ENCODE data around the gene PARP11.

Gene PARP11, protein sequence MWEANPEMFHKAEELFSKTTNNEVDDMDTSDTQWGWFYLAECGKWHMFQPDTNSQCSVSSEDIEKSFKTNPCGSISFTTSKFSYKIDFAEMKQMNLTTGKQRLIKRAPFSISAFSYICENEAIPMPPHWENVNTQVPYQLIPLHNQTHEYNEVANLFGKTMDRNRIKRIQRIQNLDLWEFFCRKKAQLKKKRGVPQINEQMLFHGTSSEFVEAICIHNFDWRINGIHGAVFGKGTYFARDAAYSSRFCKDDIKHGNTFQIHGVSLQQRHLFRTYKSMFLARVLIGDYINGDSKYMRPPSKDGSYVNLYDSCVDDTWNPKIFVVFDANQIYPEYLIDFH

DNA sequence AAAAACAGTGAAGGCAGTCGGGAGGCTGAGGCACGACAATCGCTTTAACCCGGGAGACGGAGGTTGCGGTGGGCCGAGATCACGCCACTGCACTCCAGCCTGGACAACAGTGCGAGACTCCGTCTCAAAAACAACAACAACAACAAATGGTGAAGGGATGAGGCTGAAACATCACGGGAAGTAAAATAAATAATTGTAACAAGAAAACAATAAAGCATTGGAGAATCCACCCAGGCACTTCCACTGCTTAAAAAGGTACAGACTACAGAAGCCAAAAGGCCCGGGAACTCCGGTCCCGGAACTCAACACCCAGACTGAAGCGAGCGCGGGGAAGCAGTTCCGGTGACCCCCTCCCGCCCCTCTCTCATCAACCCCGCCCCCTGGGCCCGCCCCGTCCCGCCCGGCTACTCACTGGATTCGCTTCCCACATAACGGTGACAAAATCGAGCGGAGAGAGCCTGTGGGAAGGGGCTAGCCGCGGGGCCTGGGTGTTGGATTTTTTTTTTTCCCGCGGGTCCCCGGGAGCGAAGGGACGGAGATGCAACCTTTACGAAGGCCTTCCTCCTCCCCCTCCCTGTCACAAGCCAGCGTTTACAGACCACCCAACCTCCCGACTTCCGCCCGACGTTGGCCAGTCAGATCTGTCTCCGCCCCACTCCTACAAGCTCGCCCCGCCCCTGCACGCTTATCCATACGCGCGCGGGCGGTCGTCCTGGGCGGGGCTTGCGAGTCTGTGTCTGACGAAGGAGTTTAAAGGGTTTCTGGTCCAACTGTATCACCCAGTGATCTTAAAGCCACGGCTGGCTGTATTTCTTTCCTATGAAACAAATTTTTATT lies at the start of gene PARP11:
Gene PARP11 (minus strand): TSS at position 600 of the 837 bp plus-strand sequence. CDS start 170 bp downstream, at position 430.
- TF ChIP-seq, protein P1, sequence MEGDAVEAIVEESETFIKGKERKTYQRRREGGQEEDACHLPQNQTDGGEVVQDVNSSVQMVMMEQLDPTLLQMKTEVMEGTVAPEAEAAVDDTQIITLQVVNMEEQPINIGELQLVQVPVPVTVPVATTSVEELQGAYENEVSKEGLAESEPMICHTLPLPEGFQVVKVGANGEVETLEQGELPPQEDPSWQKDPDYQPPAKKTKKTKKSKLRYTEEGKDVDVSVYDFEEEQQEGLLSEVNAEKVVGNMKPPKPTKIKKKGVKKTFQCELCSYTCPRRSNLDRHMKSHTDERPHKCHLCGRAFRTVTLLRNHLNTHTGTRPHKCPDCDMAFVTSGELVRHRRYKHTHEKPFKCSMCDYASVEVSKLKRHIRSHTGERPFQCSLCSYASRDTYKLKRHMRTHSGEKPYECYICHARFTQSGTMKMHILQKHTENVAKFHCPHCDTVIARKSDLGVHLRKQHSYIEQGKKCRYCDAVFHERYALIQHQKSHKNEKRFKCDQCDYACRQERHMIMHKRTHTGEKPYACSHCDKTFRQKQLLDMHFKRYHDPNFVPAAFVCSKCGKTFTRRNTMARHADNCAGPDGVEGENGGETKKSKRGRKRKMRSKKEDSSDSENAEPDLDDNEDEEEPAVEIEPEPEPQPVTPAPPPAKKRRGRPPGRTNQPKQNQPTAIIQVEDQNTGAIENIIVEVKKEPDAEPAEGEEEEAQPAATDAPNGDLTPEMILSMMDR (conservative IDR thresholded peaks at IDR 0.05) = no peak
- peak within 1 kb of the TSS; percentile 83 for H3K27ac ChIP-seq

DNA sequence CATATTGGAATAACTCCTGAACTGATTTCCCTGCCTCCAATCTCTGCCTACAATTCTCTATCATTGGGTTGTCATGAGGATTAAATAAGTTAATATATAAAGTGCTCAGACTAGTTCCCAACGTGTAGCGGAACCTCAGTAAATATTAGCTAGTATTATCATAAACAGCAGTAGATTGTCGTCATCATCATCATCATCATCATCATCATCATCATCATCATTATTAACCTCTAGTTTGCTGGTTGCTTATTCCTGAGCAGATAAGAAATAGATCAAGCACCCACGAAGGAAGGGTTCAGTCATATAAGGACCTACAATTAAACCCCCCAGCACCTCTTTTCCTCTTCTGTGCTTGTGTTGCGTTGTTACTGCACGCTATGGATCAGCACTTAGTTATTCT lies 48.8 kb upstream of the PARP11 start:
- TF ChIP-seq, protein P1 (conservative IDR thresholded peaks at IDR 0.05) = no peak
- no peak overlapping the region for H3K27ac ChIP-seq

DNA sequence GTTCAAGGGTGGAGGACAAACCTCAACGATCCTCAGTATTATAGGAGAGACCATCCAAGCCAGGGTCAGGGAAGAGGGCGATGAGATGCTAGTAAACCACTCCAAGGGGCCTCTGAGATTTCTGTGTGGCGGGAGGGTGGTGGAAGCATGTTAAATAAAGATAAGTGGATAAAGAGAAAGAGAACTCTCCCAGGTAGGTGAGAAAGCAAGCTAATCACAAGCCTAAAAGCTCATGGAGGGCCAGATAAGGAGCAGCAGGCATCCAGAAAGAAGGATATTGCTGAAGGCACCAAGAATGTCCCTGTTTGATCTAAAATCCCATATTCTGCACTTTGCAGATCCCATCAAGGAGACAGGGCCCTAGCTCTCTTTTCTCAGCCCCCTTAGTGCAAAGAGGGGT lies 48.3 kb upstream of the PARP11 start:
- TF ChIP-seq, protein P1 (conservative IDR thresholded peaks at IDR 0.05) = no peak
- no peak overlapping the region for H3K27ac ChIP-seq

DNA sequence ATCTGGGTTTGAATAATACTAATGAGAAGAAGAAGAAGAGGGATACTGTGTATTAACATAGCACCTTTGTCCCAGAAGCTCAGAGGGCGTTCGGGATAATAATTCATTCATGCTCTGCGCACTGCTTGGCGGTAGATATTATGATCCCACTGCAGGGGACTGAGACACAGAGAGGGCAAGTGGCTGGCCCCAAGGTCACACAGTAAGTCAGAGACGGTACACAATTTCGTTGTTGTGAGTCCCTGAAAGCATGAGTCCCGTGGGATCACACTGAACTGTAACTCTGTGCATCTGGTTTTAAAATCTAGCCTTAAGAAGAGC lies 47.9 kb upstream of the PARP11 start:
- H3K27ac ChIP-seq = no peak overlapping the region
- TF ChIP-seq, protein P1 (conservative IDR thresholded peaks at IDR 0.05) = no peak

DNA sequence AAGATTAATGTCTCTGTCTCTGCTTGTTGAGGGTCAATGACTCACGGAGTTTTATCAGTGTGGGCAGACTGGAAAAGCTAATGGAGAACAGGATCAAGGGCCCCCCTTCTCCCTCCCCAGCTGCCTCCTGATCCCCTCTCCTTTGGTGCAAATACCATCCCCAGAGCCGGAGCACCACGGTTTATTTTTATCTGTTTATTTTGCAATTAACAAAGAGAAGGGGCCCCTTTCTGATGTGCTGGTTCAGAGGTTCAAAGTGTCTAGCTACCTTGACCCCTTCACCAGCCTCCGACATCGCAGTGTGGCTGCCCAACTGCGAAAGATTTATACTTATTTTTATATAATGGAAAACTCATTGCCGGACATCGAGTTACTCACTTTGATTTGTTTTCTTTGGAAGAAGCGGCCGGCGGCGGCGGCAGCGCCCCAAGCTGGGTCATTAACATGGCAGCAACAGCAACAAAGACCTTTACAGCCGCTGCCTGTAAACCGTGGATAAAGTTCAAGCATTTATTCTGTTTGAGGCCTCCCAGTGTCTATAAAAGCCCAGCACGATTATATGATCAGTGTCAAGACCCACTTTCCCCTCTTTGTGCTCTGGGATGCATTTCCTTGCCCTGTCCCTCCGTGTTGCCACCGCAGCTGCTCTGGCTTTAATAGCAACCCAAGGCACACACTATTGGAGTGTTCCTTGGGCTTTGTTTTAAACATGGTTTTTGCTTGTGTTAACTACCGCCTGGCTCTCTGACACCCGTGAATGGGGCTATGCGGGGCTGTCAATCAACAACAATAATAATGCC lies 47.4 kb upstream of the PARP11 start:
- TF ChIP-seq, protein P1 (conservative IDR thresholded peaks at IDR 0.05) = no peak

DNA sequence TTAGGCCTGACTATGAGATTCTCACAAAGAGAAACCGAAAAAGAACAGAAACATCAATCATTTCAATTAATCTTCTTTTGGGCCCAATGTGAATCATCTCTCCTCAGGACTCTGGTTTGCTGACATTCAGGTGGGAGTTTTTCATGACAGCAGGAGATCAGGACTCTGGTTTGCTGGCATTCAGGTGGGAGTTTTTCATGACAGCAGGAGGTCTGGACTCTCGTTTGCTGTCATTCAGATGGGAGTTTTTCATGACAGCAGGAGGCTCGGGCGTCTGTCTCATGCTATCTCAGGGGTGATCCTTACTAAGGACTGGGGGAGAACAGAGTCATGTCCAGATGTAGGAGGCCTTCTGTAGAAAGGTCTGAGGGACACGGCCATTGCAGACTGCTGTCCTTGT lies 40.1 kb upstream of the PARP11 start:
- H3K27ac ChIP-seq = no peak overlapping the region
- TF ChIP-seq, protein P1 (conservative IDR thresholded peaks at IDR 0.05) = no peak

More for the DNA sequence above, 47.4 kb upstream of the PARP11 start:
- H3K27ac ChIP-seq = no peak overlapping the region

DNA sequence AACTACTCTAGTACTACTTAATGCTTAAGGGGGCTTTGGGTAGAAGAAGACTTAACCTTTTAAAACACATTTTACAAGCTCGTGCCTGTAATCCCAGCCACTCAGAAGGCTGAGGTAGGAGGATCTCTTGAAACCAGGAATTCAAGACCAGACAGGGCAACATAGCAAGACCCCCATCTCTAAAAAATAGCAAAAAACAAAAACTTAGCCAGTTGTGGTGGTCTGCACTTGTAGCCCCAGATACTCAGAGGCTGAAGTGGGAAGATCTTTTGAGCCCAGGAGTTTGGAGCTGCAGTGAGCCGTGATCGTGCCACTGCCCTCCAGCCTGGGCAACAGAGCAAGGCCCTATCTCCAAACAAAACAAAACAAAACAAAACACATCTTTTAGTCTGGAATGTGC lies 39.7 kb upstream of the PARP11 start:
- TF ChIP-seq, protein P1 (conservative IDR thresholded peaks at IDR 0.05) = no peak
- H3K27ac ChIP-seq = no peak overlapping the region
